IPS-15b (cell line): ENCODE results near the gene CD22.

ENCODE experiments used
- H3K27me3 ChIP-seq: one replicate; pipeline ENCODE4 v1.6.1; 2013; ENCODE audit warnings: low read length; ENCODE audit not compliant: control insufficient read depth, insufficient read depth
- H3K36me3 ChIP-seq: one replicate; pipeline ENCODE4 v1.6.1; 2013; ENCODE audit warnings: low read length; ENCODE audit not compliant: control insufficient read depth, insufficient read depth
- H3K4me1 ChIP-seq: one replicate; pipeline ENCODE4 v1.6.1; 2013; ENCODE audit warnings: mild to moderate bottlenecking, low read length; ENCODE audit not compliant: control insufficient read depth, insufficient read depth
- H3K4me3 ChIP-seq: one replicate; pipeline ENCODE4 v1.5.1; 2013; ENCODE audit warnings: low read depth, low read length
- H3K9ac ChIP-seq: one replicate; pipeline ENCODE4 v1.6.1; 2013; ENCODE audit warnings: low read depth, mild to moderate bottlenecking, low read length
- H3K9me3 ChIP-seq: one replicate; pipeline ENCODE4 v1.6.1; 2013; ENCODE audit warnings: mild to moderate bottlenecking, low read length; ENCODE audit not compliant: control insufficient read depth, insufficient read depth

The CD22 gene

GRCh38 chr19:35389192-35389861, 60.3 kb downstream of the CD22 start:
- Histone ChIP-seq H3K9me3 (peaks cover 7% of the 10 kb centered on the region), H3K27me3 (no peaks in the 10 kb centered on the region), H3K4me3 (no peak overlapping the region), H3K4me1 (no peaks in the 10 kb centered on the region), H3K9ac (no peak overlapping the region), H3K36me3 (no peaks in the 10 kb centered on the region)

GRCh38 chr19:35392742-35393715, 64.0 kb downstream of the CD22 start:
- Histone ChIP-seq H3K4me3 (no peak overlapping the region), H3K36me3 (no peaks in the 10 kb centered on the region), H3K4me1 (no peaks in the 10 kb centered on the region), H3K9me3 (no peaks in the 10 kb centered on the region), H3K9ac (no peak overlapping the region), H3K27me3 (no peaks in the 10 kb centered on the region)

DNA sequence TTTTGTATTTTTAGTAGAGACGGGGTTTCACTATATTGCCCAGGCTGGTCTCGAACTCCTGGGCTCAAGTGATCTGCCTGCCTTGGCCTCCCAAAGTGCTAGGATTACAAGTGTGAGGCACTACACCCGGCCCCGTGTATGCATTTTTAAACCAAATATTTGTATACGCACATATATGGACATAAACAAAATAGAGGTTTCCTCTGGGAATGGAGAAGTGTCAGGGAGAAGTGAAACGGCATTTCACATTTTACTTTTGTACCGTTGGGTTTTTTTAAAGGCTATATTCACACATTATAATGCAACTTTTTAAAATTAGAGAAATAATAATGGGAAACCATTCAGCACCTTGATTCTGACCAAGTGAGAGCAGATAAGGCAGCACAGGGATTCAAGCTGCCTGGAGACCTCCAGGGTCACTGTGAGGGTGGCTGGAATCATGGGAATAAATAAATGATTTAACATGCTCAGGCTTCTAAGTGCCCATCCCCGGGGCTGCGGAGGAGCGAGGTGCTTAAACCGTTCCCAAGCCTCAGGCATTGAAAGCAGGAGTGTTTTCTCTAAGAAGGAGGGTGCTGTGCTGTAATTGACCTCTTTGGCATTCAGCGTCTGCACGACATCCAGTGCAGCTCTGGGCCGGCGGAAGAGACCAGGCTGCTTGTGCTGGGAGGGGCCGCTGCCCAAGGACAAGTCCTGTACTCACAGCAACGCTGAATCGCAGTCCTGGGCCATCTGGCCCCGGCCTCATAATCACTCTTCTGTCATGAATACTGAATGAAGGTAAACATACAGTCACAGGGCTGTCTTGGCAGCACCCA, 66.6 kb downstream of the CD22 start:
- no peak overlapping the region for H3K9ac ChIP-seq

DNA sequence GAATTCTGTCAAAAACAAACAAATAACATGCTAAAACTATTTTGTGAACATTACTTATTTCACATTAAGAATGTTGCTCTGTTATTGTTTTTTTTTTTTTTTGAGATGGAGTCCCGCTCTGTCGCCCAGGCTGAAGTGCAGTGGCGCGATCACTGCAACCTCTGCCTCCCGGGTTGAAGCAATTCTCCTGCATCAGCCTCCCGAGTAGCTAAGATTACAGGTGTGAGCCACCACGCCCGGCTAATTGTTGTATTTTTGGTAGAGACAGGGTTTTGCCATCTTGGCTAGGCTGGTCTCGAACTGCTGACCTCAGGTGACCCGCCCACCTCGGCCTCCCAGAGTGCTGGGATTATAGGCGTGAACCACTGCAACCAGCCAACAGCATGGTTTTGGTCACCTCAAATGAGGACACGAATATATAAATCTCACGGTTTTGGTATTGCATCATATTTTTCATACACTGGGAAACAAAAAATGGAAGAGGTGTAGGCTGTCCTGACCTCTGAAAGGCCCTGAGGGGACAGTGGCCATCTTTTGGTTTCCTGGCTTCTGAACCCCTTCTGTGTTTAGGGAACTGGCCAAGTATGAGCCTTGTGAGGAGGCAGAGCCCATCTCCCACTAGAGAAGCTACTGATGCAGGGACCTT, 67.4 kb downstream of the CD22 start:
- Histone ChIP-seq H3K9me3 (no peaks in the 10 kb centered on the region), H3K27me3 (no peaks in the 10 kb centered on the region), H3K4me1 (no peaks in the 10 kb centered on the region), H3K9ac (no peak overlapping the region), H3K4me3 (no peak overlapping the region), H3K36me3 (no peaks in the 10 kb centered on the region)

More for the DNA sequence above, 66.6 kb downstream of the CD22 start:
- Histone ChIP-seq H3K9me3 (no peaks in the 10 kb centered on the region), H3K4me3 (no peak overlapping the region), H3K36me3 (no peaks in the 10 kb centered on the region), H3K4me1 (no peaks in the 10 kb centered on the region), H3K27me3 (no peaks in the 10 kb centered on the region)
